ENCODE results near the gene VSTM1. TPM values are rescaled to one million over a fixed set of nuclear protein-coding genes. Genes with fewer than 3 reads are reported as not detected.

VSTM1 gene
- total RNA-seq, 1 experiment from 2014 or later, result 0.59 TPM

- no TSS peak for BruUV-seq (replicated peaks)
- Histone ChIP-seq H3K27me3 (ENCODE audit: insufficient read depth, low read depth) (no peaks in the 10 kb centered on the region), H3K36me3 (ENCODE audit: low read depth) (no peaks in the 10 kb centered on the region), H3F3A (ENCODE audit: insufficient read depth, low read depth) (peaks cover 49% of the 10 kb centered on the region), H4K20me1 (ENCODE audit: insufficient read depth) (no peaks in the 10 kb centered on the region), H3K27ac (no peak overlapping the region), H3K4me1 (replicated peaks; ENCODE audit: insufficient read depth) (peaks cover 34% of the 10 kb centered on the region), H3K4me3 (no peak overlapping the region), H3K4me2 (no peak overlapping the region), H2AFZ (no peak overlapping the region), H3K79me2 (ENCODE audit: low read depth) (no peaks in the 10 kb centered on the region), H3K9me2 (ENCODE audit: insufficient read depth) (no peaks in the 10 kb centered on the region), H3K9me3 (ENCODE audit: insufficient read depth, low read depth) (no peaks in the 10 kb centered on the region)
- no peak for DNase-seq
- intact Hi-C loops (cut with micrococcal nuclease; ENCODE audit: unreplicated experiment), result no loop called here
- no peak for TF ChIP-seq EZH2 (IDR thresholded peaks at IDR 0.05; ENCODE audit: low read depth)
- TF ChIP-seq CTCF (conservative IDR thresholded peaks at IDR 0.05), result no peak
- ChIA-PET CTCF (no interaction called here), POLR2A (ENCODE audit: unreplicated experiment) (no interaction called here)
Observed at GRCh38 chr19:54014920-54015560, 48.7 kb downstream of the VSTM1 start.

DNA sequence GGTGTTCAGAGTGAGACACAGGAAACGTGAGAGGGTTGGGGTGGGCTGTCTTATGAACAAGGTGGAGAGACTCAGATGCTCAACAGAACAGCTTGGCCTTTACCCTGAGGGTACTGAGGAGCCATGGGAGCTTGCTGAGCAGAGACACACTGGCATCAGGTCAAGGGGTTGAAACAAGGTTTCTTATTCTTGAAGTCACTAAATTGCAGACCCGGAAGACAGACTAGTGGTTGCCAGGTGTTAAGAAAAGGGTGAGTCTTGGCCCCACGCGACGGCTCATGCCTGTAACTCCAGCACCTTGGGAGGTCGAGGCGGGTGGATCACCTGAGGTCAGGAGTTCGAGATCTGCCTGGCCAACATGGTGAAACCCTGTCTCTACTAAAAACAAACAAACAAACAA, 49.8 kb downstream of the VSTM1 start:
- no TSS peak for BruUV-seq (replicated peaks)
- no peaks in the 10 kb centered on the region for H3K9me2 ChIP-seq (ENCODE audit: insufficient read depth)
- TF ChIP-seq EZH2 (IDR thresholded peaks at IDR 0.05; ENCODE audit: low read depth) (no peak), CTCF (conservative IDR thresholded peaks at IDR 0.05) (no peak)
- H3K27ac ChIP-seq, result no peak overlapping the region
- intact Hi-C loops (cut with micrococcal nuclease; ENCODE audit: unreplicated experiment), result no loop called here
- H2AFZ ChIP-seq, result no peak overlapping the region
- H4K20me1 ChIP-seq (ENCODE audit: insufficient read depth), result no peaks in the 10 kb centered on the region
- H3K4me1 ChIP-seq (replicated peaks; ENCODE audit: insufficient read depth), result peaks cover 35% of the 10 kb centered on the region
- POLR2A ChIA-PET (ENCODE audit: unreplicated experiment), result no interaction called here
- no peak overlapping the region for H3K4me3 ChIP-seq
- peaks cover 47% of the 10 kb centered on the region for H3F3A ChIP-seq (ENCODE audit: insufficient read depth, low read depth)
- H3K27me3 ChIP-seq (ENCODE audit: insufficient read depth, low read depth), result no peaks in the 10 kb centered on the region
- CTCF ChIA-PET, result no interaction called here
- no peak for DNase-seq
- H3K4me2 ChIP-seq, result no peak overlapping the region
- H3K36me3 ChIP-seq (ENCODE audit: low read depth), result no peaks in the 10 kb centered on the region
- no peaks in the 10 kb centered on the region for H3K9me3 ChIP-seq (ENCODE audit: insufficient read depth, low read depth)
- H3K79me2 ChIP-seq (ENCODE audit: low read depth), result no peaks in the 10 kb centered on the region

DNA sequence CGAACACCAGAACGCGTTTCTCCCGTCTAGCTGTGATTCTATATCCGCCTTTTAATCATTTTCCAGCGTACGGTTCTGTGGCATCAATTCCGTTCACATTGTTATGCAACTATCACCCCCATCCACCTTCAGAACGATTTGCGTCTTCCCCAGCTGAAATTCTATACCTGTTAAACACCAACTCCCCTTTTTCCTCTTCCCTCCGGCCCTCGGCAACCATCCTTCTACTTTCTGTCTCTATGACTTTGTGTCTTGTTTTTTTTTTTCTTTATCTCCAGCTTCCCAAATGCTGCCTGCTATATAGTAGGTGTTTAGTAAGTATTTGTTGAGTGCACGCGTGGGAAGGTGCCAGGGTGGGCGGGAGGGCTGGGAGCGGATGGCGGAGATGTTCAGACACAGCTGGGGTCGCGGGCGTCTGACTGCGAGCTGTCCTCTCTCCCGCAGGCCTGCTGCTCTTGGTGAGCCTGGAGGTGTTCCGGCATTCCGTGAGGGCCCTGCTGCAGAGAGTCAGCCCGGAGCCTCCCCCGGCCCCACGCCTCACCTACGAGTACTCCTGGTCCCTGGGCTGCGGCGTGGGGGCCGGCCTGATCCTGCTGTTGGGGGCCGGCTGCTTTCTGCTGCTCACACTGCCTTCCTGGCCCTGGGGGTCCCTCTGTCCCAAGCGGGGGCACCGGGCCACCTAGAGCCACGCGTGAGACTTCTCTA, 52.0 kb downstream of the VSTM1 start:
- Histone ChIP-seq H3K9me3 (ENCODE audit: insufficient read depth, low read depth) (no peaks in the 10 kb centered on the region), H3K27ac (no peak overlapping the region), H3K4me3 (no peak overlapping the region), H3F3A (ENCODE audit: insufficient read depth, low read depth) (peaks cover 54% of the 10 kb centered on the region), H3K36me3 (ENCODE audit: low read depth) (no peaks in the 10 kb centered on the region), H3K4me2 (no peak overlapping the region), H4K20me1 (ENCODE audit: insufficient read depth) (no peaks in the 10 kb centered on the region), H2AFZ (no peak overlapping the region), H3K27me3 (ENCODE audit: insufficient read depth, low read depth) (no peaks in the 10 kb centered on the region), H3K9me2 (ENCODE audit: insufficient read depth) (no peaks in the 10 kb centered on the region), H3K79me2 (ENCODE audit: low read depth) (no peaks in the 10 kb centered on the region), H3K4me1 (replicated peaks; ENCODE audit: insufficient read depth) (peaks cover 37% of the 10 kb centered on the region)
- CTCF ChIA-PET, result interaction anchor here (0.9 kb wide), 1 partner anchor 15 kb away, joined by 10 read pairs; no protein-coding TSS in a partner anchor
- BruUV-seq (replicated peaks), result no TSS peak
- TF ChIP-seq CTCF (conservative IDR thresholded peaks at IDR 0.05) (no peak), EZH2 (IDR thresholded peaks at IDR 0.05; ENCODE audit: low read depth) (no peak)
- intact Hi-C loops (cut with micrococcal nuclease; ENCODE audit: unreplicated experiment), result no loop called here
- DNase-seq, result no peak
- POLR2A ChIA-PET (ENCODE audit: unreplicated experiment), result no interaction called here
